ENCODE measurements around the gene ADCK1.
A peak's percentile ranks its signal among the peaks of the same experiment; 100 is the strongest.
"Not testable (repeated sequence)": the region's sequence is repeated elsewhere in the genome, so short reads cannot be mapped to it uniquely, and the experiment has no call there.

The ADCK1 gene

GRCh38 chr14:77906446-77906845, 106.5 kb downstream of the ADCK1 start:
- DNase-seq, result no peak

DNA sequence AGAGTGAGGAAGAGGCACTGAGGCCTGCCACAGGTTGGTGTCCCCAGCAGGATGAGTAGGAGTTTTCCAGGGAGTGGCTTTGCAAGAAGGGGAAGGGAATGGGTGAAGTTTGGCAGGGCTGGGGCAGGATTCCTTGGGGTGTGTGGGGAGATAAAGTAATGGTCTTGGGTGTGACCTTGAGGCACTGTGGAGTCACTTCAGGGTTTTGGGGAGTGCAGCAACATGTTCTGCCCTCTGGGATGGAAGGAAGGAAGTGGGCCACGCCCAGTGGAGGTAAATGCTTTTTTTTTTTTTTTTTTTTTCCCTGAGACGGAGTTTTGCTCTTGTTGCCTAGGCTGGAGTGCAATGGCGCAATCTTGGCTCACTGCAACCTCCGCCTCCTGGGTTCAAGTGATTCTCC, 108.9 kb downstream of the ADCK1 start:
- DNase-seq, result no peak

DNA sequence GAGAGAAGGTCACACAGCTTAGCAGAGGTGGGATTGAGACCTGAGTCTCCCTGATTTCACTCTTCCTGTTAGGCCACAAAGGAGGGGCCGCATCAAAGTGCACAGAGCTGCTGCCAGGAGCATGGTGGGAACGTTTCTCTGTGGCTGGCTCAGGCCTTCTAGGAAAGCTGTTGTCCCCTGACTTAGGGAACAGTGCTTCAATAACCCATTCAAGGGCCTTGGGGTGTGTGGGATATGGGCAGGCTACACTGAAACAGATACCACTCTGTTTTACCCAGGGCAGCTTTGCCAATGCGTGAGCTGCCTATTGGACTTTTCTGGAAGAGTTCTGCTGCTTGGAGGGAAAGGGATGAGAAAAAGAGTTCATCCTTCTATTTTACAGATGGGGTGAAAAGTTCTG, 110.0 kb downstream of the ADCK1 start:
- no peak for DNase-seq

DNA sequence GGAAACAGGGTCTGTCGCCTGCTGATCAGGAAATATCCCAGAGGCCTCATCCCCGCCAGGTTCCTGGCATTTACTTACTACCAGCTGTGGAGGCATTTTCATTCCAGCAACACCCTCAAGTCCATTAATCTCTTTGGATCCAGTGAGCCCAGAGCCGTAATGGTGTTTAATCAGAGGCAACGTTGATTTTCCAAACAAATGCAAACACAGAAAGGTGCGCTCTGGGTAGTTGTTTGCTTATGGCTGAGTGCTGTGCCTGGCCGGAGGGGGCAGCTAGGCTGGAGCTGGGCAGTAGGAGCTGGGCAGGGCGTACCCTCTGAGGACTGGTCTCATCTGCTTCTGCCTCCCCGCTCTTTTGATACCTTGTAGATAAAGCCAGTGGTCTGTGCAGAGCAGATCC, 110.6 kb downstream of the ADCK1 start:
- no peak for DNase-seq

- no peak for DNase-seq
These were observed 111.4 kb downstream of the ADCK1 start for GRCh38 chr14:77911356-77911755.

DNA sequence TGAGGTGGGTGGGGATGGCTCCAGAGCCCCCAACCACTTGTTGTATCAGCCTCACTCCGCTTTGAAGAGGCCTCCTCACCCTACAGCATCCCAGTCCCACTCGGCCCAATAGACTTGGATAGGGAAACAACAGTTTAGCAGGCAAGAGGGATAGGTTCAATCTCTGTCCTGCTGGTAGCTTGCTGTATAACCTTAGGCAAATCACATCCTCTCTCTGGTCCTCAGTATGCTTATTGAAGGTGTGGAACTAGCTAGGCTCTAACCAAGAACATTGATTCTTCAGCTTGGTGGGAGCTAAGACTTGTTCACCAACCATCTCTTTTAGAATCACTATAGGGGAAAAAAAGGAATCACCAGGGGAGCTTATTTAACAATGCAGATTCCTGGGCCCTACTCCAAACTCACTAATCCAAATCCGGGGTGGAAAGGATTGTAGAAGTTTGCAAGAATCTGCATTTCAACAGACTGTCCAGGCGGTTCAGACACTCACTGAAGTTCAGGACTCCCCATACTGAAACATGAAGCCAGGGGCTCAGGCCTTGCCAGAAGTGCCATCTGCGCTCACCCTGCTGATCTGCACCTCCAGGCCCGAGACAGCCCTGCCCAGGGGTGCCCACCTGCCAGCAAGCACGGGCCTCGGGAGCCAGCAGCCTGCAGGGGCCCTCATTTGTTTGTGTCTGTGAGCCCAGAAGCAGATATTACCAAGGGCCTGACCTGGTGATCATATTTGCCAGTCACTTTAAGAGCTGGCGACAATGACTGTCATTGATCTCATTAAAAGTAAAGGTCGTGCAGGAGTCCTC, 113.0 kb downstream of the ADCK1 start:
- no peak for DNase-seq

- DNase-seq, result no peak
These were observed 114.3 kb downstream of the ADCK1 start for GRCh38 chr14:77914073-77914721.

- not testable (repeated sequence) for DNase-seq
These were observed 115.5 kb downstream of the ADCK1 start for GRCh38 chr14:77915390-77915789.

- no peak for DNase-seq
These were observed 117.7 kb downstream of the ADCK1 start for GRCh38 chr14:77917491-77918201.

DNA sequence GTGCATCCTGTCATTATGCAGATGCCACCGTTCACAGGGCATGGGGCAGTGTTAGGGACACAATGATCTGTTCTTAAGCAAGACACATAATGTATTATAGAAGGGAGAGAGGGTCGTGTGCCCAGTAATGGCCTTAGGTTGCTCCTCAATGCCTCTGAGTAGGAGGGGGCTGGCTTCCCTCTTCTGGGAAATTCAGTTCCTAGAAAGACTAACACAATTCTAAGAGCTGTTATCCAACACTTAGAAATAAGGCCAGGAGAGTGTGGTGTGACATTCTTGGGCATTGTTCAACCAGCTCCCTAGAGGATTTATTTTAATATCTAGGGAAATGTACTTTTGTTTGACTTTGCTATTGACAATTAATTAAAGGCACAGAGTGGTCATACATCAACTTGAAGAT, 118.5 kb downstream of the ADCK1 start:
- DNase-seq, result no peak

GRCh38 chr14:77920312-77920711, 120.4 kb downstream of the ADCK1 start:
- DNase-seq, result no peak

DNA sequence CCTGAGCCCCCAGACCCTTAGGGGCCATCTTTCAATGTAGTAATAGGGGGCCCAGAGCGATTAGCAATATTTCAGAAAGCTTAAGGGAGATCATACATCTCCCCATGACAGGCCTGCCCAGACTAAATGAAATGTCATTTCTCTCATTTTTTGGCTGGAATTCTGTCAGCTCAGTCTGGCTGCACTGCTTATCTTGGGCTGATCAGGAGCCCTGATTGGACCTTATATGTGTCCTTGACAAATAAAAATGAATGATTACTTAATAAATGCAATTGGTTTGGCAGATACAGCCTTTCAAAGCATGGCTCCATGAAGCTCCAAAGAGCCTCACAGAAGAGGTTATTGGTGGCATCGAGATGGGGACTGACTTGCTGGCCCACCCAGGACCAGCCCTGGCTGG, 121.9 kb downstream of the ADCK1 start:
- no peak for DNase-seq

DNA sequence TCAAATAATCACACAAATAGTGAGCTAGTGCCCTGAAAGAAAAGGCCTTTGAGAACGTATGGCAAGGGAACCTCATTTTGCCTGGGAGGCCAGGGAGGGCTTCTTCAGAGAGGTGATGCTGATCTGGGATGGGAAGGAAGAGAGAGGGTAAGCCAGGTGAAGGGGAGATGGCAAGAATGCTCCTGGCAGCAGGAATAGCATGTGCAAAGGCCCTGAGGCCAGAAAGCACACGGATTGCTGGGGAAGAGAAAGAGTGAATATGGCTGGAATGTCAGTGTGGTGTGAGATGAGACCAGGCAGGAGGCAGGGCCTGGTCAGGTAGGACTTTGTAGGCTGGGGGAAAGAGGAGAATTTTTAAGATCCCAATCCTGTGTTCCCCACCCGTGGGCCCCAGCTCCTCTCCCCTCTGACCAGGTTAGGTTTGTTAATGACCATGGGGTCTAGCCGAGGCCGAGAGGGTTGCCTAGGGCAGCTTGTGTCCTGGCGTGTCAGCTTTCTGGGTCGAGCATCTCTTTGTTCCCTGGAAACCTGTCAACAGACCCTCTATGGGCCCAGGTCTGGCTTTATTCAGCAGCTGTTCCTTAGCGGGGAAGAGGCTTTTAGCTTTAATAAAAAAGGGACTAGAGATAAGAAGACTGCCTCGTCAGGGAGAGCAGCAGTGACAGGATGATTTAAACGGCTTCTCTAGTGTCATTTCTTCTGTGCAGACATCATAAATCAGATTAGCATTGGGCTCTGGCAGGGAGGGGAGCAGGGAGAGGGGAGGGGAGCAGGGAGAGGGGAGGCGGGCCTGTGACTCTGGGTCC, 123.4 kb downstream of the ADCK1 start:
- peak; percentile 62 for DNase-seq

DNA sequence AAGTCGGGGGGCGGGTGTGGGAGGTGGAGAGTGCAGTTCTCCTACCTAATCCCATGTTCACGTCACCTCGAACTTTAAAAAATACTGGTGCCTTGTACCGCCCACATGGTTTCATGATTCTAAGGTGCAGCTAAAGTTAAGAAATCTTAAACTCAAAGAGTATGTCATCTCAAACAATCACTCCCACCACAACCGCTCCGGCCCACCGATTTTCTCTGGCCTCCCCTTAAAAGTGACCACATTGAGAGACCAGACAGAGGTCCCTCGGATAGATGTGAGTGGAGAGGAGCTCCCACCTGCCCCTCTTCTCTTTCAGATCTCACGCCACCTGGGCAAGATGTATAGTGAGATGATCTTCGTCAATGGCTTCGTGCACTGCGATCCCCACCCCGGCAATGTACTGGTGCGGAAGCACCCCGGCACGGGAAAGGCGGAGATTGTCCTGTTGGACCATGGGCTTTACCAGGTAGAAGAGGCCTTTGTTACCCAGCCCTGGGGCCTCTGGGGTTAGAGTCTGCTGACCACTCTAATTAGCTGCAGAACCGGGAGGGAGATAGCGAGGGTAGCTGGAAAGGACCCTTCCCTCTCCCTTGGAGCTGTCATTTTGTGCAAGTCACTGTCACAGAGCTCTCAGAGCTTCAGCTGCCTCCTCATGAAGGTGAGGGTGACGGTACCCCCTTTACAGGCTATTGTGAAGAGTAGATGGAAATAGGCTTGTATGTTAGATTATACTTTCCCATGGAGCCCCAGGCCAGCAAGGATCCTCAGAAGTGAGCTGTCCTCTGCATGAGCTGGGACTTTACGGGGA, 124.4 kb downstream of the ADCK1 start:
- no peak for DNase-seq

DNA sequence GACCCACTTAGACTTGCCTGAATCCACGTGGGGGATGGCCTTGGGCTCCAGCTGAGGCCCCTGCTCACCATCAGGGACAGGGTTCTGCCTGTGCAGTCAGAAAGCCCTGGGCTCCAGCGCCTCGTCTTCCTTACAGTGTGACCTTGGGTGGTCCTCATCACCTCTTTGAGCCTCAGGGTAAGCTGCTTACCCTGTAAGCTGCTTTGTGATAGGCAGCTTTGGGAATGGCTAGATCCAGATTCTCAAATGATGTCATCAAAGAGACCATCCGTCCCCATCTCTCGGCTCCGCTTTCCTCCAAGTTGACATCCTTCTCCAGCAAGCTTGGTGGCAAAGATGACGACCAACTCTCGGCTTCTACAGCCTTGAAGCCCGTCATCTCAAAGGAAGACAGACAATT, 127.0 kb downstream of the ADCK1 start:
- no peak for DNase-seq

DNA sequence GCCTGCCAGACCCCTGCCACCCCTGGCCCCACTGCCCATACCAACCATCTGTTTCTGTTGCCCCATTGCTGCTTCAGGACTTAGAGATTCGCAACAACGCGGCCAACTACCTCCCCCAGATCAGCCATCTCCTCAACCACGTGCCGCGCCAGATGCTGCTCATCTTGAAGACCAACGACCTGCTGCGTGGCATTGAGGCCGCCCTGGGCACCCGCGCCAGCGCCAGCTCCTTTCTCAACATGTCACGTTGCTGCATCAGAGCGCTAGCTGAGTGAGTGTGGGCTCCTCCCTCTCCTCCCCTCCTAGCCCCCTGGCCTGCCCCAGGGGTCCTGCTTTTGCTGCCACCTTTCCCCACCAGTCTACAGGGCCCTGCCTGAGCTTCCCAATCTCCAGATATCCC, 131.5 kb downstream of the ADCK1 start:
- no peak for DNase-seq

- no peak for DNase-seq
These were observed 136.3 kb downstream of the ADCK1 start for GRCh38 chr14:77936138-77936639.

- no peak for DNase-seq
These were observed 147.5 kb downstream of the ADCK1 start for GRCh38 chr14:77947372-77947771.

GRCh38 chr14:77950371-77951063, 150.6 kb downstream of the ADCK1 start:
- DNase-seq, result no peak

GRCh38 chr14:77955816-77956484, 156.0 kb downstream of the ADCK1 start:
- no peak for DNase-seq

- DNase-seq, result not testable (repeated sequence)
These were observed 159.8 kb downstream of the ADCK1 start for GRCh38 chr14:77959686-77960085.
